GM21515 (cell line): Measurements from ENCODE around the gene SRRM3.
"Not testable (repeated sequence)": the region's sequence is repeated elsewhere in the genome, so short reads cannot be mapped to it uniquely, and the experiment has no call there.

Experiments
- ATAC-seq: cut with Tn5 transposase; IDR thresholded peaks from one replicate; pipeline ENCODE4 v1.9.1; 2021; ENCODE audit not compliant: unreplicated experiment

SRRM3 gene

DNA sequence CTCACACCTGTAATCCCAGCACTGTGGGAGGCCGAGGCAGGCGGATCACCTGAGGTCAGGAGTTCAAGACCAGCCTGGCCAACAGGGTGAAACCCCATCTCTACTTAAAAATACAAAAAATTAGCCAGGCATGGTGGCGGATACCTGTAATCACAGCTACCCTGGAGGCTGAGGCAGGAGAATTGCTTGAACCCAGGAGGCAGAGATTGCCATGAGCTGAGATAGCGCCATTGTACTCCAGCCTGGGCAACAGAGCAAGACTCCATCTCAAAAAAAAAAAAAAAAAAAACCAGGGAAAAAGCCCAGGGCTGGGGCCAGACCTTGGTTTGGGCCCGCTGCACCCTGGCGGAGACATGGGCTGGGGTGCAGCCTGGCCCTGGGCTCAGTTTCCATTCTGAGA is 110.1 kb downstream of the SRRM3 start:
- not testable (repeated sequence) for ATAC-seq

DNA sequence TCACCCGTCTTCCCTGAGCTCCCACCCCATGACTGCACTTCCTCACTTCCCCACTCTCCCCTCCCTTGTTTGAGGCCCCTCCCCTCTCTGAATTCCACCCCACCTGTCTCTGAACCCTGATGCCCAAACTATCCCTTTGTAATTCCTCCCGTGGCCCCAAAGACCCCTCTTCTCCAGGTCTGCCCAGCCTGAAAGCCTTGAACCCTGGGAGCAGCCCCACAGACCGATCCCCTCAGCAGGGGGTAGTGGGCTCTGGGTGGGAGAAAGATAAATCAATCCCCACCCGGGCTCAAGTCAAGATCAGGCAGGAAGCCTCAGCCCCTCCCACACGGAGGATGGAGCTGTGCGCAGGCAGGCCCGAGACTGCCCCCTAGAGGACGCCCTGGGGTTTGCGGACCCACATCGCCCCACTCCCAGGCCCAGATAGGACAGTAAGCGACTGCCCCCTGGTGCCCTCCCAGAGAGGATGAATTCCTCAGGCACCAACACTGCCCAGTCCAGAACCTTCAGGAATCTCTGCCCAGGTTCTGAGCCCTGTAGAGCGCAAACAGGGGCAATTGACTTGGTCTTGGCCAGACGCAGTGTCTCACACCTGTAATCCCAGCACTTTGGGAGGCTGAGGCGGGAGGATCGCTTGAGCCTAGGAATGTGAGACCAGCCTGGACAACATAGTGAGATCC is 112.5 kb downstream of the SRRM3 start:
- ATAC-seq = peak; percentile 37

GRCh38 chr7:76314740-76315139 is 113.0 kb downstream of the SRRM3 start:
- not testable (repeated sequence) for ATAC-seq

GRCh38 chr7:76315364-76315763 is 113.7 kb downstream of the SRRM3 start:
- no peak for ATAC-seq

DNA sequence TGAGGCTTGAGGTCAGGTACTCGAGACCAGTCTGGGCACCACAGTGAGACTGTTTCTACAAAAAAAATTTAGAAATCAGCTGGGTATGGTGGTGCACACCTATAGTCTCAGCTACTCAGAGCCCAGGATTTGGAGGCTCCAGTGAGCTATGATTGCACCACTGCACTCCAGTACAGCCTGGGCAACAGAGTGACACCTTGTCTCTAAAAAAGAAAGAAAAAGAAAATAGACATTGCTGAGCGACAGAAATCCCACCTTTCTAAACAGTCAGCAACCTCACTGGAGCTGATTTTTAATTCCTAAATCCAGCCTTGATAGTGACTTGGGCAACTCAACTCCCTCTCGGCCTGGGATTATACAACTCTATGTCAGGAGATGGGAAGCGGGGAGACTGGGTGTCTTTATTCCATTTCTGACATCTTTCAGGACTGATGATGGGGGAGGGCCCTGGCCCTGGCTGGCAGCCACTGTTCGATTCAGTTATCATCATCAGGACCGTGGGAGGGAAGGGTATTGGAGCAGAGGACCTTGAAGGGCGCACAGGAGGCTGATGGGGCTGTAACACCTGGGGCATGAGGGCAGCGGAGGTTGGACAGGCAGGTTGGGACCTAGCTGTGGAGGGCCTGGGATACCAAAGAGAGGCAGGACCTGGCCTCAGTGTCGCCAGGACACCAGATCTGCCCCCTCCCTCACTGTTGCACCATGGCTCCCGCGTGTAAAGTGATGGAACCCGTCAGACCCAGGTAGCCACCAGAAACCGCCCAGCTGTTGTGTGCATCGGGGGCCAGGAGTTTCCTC is 115.5 kb downstream of the SRRM3 start:
- no peak for ATAC-seq

DNA sequence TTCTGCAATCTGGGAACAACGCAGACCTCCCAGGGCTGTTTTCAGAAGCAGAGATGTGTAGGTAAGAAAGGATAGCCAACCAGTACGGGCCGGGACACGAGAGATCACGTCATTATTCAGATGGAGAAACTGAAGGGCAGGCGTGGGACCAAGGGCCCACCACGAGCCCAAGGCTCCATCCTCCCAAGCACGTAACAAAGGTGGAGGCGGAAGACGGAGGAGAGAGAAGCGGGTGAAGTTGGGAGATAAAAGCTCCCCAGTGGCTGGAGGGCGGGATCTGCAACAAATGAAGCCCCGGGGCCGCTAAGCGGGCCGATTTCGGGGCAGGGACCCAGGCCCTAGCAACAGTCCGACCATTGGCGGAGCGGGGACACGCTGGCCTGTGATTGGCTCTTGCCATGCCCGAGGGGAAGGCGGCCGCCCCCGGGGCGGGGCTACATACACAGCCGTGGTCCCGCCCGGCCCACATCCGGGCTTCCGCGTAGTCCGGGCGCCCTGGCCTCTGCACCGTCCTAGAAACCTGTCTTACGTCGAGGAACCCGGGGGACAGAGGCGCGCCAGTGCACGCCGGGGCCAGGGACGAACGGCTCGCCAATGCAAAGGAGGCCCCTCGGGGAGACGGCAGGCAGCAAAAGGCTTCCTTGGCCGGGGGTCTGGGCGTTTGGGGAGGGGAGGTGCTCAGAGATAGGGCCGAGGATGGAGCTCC is 116.2 kb downstream of the SRRM3 start:
- ATAC-seq = peak; percentile 89

DNA sequence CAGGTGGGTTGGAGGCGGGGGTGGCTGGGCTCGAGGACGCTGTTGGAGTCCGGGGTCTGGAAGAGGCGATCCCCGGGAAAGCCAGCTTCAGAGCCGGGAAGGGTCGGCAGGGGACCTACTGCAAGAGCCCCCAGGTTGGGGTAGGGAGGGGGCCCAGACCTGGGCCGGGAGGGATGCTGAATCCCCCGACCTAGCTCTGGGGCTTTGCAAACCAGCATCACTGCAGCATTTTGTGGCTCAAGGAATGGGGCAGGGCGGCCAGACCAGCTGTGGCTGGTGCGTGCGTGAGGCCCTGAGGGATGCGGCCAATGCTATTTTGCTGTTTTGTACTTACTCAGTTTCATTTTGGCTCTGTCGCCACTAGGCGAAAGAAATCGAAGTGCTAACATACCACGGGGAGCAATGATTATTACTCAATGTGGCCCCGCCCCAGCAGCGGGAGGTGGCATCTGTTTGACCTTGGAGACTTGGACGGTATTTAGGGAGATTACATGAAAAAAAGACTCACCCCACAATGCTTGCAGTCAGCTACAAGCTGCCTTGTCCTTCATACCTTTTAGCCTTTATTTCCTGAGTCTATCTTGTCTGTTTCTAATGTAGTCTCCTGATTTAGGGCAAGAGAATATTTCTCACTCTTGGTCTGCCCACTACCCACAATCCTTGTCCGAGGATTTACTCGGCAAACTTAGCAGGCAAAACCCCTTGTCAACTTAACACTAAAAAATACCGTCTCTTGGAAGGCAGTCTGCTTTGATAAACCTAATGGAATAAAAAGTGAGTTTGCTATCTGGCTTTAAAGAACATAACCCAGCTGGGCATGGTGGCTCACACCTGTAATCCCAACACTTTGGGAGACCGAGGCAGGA is 117.0 kb downstream of the SRRM3 start:
- ATAC-seq = peak; percentile 46

- no peak for ATAC-seq
Measured at GRCh38 chr7:76325092-76325491, 123.4 kb downstream of the SRRM3 start.

- no peak for ATAC-seq
Measured at GRCh38 chr7:76325811-76326210, 124.1 kb downstream of the SRRM3 start.

- no peak for ATAC-seq
Measured at GRCh38 chr7:76326646-76327233, 125.0 kb downstream of the SRRM3 start.

- ATAC-seq = no peak
Measured at GRCh38 chr7:76327610-76328009, 125.9 kb downstream of the SRRM3 start.

GRCh38 chr7:76328389-76328788 is 126.7 kb downstream of the SRRM3 start:
- ATAC-seq = no peak

DNA sequence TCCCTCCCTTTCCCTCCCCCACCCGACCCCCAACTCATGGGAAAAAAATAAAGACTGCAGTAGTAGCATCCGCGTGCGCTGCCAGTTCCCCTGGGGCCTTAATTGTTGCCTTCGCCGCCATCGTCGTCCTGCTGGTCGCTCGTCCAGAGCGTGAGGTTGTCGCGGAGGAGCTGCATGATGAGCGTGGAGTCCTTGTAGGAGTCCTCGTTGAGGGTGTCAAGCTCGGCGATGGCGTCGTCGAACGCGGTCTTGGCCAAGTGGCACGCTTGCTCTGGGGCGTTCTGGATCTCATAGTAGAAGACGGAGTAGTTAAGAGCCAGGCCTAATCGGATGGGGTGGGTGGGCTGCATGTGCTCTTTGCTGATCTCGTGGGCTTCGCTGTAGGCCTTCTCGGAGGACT is 127.8 kb downstream of the SRRM3 start:
- ATAC-seq = no peak

GRCh38 chr7:76330261-76330660 is 128.6 kb downstream of the SRRM3 start:
- ATAC-seq = no peak

GRCh38 chr7:76330673-76331072 is 129.0 kb downstream of the SRRM3 start:
- ATAC-seq = no peak

- ATAC-seq = no peak
Measured at GRCh38 chr7:76332078-76332477, 130.4 kb downstream of the SRRM3 start.

- ATAC-seq = no peak
Measured at GRCh38 chr7:76333511-76334101, 131.9 kb downstream of the SRRM3 start.

- ATAC-seq = no peak
Measured at GRCh38 chr7:76334320-76334967, 132.7 kb downstream of the SRRM3 start.

DNA sequence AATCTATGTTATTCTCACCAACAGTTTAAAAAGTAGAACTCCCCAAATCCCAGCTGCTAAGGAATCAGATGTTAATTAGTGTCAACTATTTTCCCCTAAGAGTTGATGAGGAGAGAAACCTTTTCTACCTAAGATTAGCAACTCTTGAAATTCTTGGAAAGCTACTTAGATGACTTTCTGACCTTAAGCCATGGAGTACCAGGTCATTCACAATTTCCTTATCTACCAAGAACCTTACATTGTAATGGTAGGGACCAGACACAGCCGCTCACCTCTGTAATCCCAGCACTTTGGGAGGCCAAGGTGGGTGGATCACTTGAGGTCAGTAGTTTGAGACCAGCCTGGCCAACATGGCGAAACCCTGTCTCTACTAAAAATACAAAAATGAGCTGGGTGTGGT is 133.7 kb downstream of the SRRM3 start:
- ATAC-seq = not testable (repeated sequence)

DNA sequence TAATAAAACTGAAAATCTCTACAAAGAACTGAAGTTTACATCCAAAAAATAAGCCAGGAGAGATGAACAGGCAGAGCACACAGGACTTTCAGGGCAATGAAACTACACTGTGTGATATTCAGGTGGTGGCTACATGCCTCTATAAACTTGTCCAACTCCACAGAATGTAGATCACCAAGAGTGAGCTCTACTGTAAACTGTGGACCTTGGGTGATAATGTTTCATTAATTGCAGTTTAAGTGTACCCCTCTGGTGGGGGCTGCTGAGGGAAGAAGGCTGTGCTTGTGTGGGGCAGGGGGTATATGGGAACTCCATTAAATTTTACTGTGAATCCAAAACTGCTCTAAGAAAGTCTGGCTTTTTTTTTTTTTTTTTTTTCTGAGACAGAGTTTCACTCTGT is 134.4 kb downstream of the SRRM3 start:
- no peak for ATAC-seq
